H1 (cell line): ENCODE data around the gene CCSER2. TPM values are rescaled to one million over a fixed set of nuclear protein-coding genes. Genes with fewer than 3 reads are reported as not detected.

Source experiments
- CTCF ChIA-PET: fragments of 300-600 bp; sonication (Branson Sonifier 250); formaldehyde crosslinking; loops from one replicate; lab custom pipeline; 2021; ENCODE audit not compliant: partially characterized antibody; lab: Charles Lee
- POLR2A ChIA-PET: fragments of 300-600 bp; sonication (Branson Sonifier 250); formaldehyde crosslinking; loops from one replicate; lab custom pipeline; 2021; ENCODE audit warnings: inconsistent platforms; ENCODE audit not compliant: partially characterized antibody; lab: Charles Lee
- DNase-seq, 2 experiments: peaks; one replicate each; pipeline versions ENCODE4 v3.0.0 to v3.0.0-alpha.2; 2010 to 2022; ENCODE audit warnings: low spot score in 2 of 2, low read depth in 1 of 2, mixed read lengths in 1 of 2
- FAIRE-seq: peaks from 2 replicates; lab custom pipeline; 2011; peaks lifted over from hg19 to GRCh38; lab: Jason Lieb, UNC
- H2AFZ ChIP-seq: 2 replicates; pipeline ENCODE4 v1.8.1; 2012; ENCODE audit warnings: low read length, inconsistent platforms
- H2AK5ac ChIP-seq: 2 replicates; pipeline ENCODE4 v1.6.1; 2013; ENCODE audit warnings: low read depth, low read length
- H2BK120ac ChIP-seq: replicated peaks from 2 replicates; pipeline ENCODE3; 2013; ENCODE audit warnings: low read depth, low read length, inconsistent platforms
- H2BK12ac ChIP-seq: 2 replicates; pipeline ENCODE4 v1.6.1; 2013; ENCODE audit warnings: low read depth, low read length
- H2BK15ac ChIP-seq: 2 replicates; pipeline ENCODE4 v1.6.1; 2013; ENCODE audit warnings: low read length
- H2BK20ac ChIP-seq: 2 replicates; pipeline ENCODE4 v1.6.1; 2013; ENCODE audit warnings: low read length
- H2BK5ac ChIP-seq: 2 replicates; pipeline ENCODE4 v1.6.1; 2013; ENCODE audit warnings: low read depth, low read length
- H3K14ac ChIP-seq: 2 replicates; pipeline ENCODE4 v1.6.1; 2013; ENCODE audit warnings: inconsistent platforms; ENCODE audit not compliant: insufficient read length
- H3K18ac ChIP-seq: 2 replicates; pipeline ENCODE4 v1.6.1; 2013; ENCODE audit warnings: low read length; ENCODE audit errors: extremely low read depth
- H3K23ac ChIP-seq: 2 replicates; pipeline ENCODE4 v1.6.1; 2013; ENCODE audit warnings: inconsistent platforms; ENCODE audit not compliant: insufficient read length
- H3K23me2 ChIP-seq: 2 replicates; pipeline ENCODE4 v1.6.1; 2013; ENCODE audit warnings: low read depth, low read length
- H3K27ac ChIP-seq: 2 replicates; pipeline ENCODE4 v1.6.1; 2011; ENCODE audit warnings: low read depth, low read length, inconsistent platforms
- H3K27me3 ChIP-seq, 4 experiments: replicated peaks in 1 of 4; 1 replicate in 1 of 4; 2 replicates in 3 of 4; pipeline versions ENCODE4 v1.6.1 to v1.8.1; 2011 to 2013; ENCODE audit warnings: low read length in 3 of 4, mild to moderate bottlenecking in 3 of 4, inconsistent platforms in 2 of 4, mixed read lengths in 2 of 4, moderate library complexity in 1 of 4; ENCODE audit not compliant: control insufficient read depth in 3 of 4, insufficient read depth in 3 of 4; ENCODE audit errors: extremely low read depth in 1 of 4
- H3K36me3 ChIP-seq, 4 experiments: 2 replicates each; pipeline versions ENCODE4 v1.6.1 to v1.8.1; 2011 to 2013; ENCODE audit warnings: mild to moderate bottlenecking in 4 of 4, low read length in 3 of 4, moderate library complexity in 2 of 4, control low read depth in 1 of 4, inconsistent platforms in 1 of 4; ENCODE audit not compliant: insufficient read depth in 4 of 4, control insufficient read depth in 2 of 4
- H3K4ac ChIP-seq: replicated peaks from 2 replicates; pipeline ENCODE3; 2013; ENCODE audit warnings: low read length, low read depth, mixed read lengths, inconsistent platforms; ENCODE audit not compliant: insufficient read length
- H3K4me1 ChIP-seq, 4 experiments: replicated peaks in 1 of 4; 1 replicate in 1 of 4; 2 replicates in 3 of 4; pipeline versions ENCODE4 v1.6.1 to v1.8.1; 2011 to 2013; ENCODE audit warnings: low read length in 3 of 4, inconsistent platforms in 2 of 4, mixed read lengths in 1 of 4; ENCODE audit not compliant: insufficient read depth in 4 of 4, control insufficient read depth in 3 of 4
- H3K4me2 ChIP-seq, 2 experiments: 2 replicates each; pipeline versions ENCODE4 v1.6.1 to v1.8.1; 2011 to 2013; ENCODE audit warnings: low read depth in 2 of 2, low read length in 2 of 2, control low read depth in 1 of 2, inconsistent platforms in 1 of 2, mild to moderate bottlenecking in 1 of 2; ENCODE audit not compliant: insufficient read depth in 1 of 2
- H3K4me3 ChIP-seq, 4 experiments: fragments of 200-600, 300-600 bp in 1 of 4; sonication (generic), shearing (Covaris generic), sonication (Bioruptor Twin) in 1 of 4; 2 replicates each; pipeline versions ENCODE4 v1.5.1 to v1.8.1; 2011 to 2016; ENCODE audit warnings: low read length in 4 of 4, low read depth in 3 of 4, control low read depth in 2 of 4, inconsistent platforms in 2 of 4, mild to moderate bottlenecking in 2 of 4, mixed read lengths in 1 of 4, moderate library complexity in 1 of 4; ENCODE audit not compliant: insufficient read depth in 2 of 4; ENCODE audit errors: extremely low read depth in 1 of 4
- H3K56ac ChIP-seq: replicated peaks from 2 replicates; pipeline ENCODE3; 2013; ENCODE audit warnings: low read depth, mild to moderate bottlenecking, mixed read lengths, low read length, inconsistent platforms; ENCODE audit not compliant: insufficient read length
- H3K79me1 ChIP-seq: 2 replicates; pipeline ENCODE4 v1.6.1; 2013; ENCODE audit warnings: low read depth, low read length, control low read depth
- H3K79me2 ChIP-seq, 2 experiments: 2 replicates each; pipeline versions ENCODE4 v1.6.1 to v1.8.1; 2012 to 2013; ENCODE audit warnings: low read length in 2 of 2, mild to moderate bottlenecking in 2 of 2, inconsistent platforms in 1 of 2; ENCODE audit not compliant: insufficient read depth in 2 of 2, control insufficient read depth in 1 of 2
- H3K9ac ChIP-seq, 4 experiments: replicated peaks in 1 of 4; 1 replicate in 1 of 4; 2 replicates in 3 of 4; pipeline versions ENCODE4 v1.6.1 to v1.8.1; 2011 to 2013; ENCODE audit warnings: low read depth in 3 of 4, low read length in 3 of 4, control low read depth in 2 of 4, mild to moderate bottlenecking in 2 of 4, moderate library complexity in 2 of 4, inconsistent platforms in 1 of 4; ENCODE audit errors: extremely low read depth in 1 of 4
- H3K9me3 ChIP-seq, 2 experiments: 2 replicates each; pipeline versions ENCODE4 v1.6.1 to v1.8.1; 2012 to 2013; ENCODE audit warnings: mild to moderate bottlenecking in 2 of 2, moderate library complexity in 2 of 2, control low read depth in 1 of 2, inconsistent platforms in 1 of 2, low read depth in 1 of 2, low read length in 1 of 2, mixed read lengths in 1 of 2; ENCODE audit not compliant: insufficient read depth in 2 of 2
- H4K20me1 ChIP-seq, 2 experiments: replicated peaks in 1 of 2; 2 replicates each; pipeline versions ENCODE3 to v1.8.1; 2011 to 2013; ENCODE audit warnings: inconsistent platforms in 2 of 2, low read length in 2 of 2, mild to moderate bottlenecking in 1 of 2; ENCODE audit not compliant: insufficient read depth in 2 of 2, control insufficient read depth in 1 of 2
- H4K5ac ChIP-seq: 2 replicates; pipeline ENCODE4 v1.6.1; 2013; ENCODE audit warnings: low read length, low read depth, mixed read lengths, inconsistent platforms; ENCODE audit not compliant: insufficient read length
- H4K8ac ChIP-seq: 2 replicates; pipeline ENCODE4 v1.8.0; 2013; ENCODE audit warnings: mild to moderate bottlenecking, moderate library complexity, low read length, inconsistent platforms; ENCODE audit not compliant: insufficient read depth; ENCODE audit errors: extremely low read depth
- H4K91ac ChIP-seq: replicated peaks from 2 replicates; pipeline ENCODE3; 2013; ENCODE audit warnings: low read length, mixed read lengths, inconsistent platforms; ENCODE audit not compliant: insufficient read length
- CTBP2 ChIP-seq: IDR thresholded peaks from 2 replicates; pipeline ENCODE4 v1.7.0; 2011; ENCODE audit warnings: borderline replicate concordance, mild to moderate bottlenecking, moderate library complexity, mixed read lengths, low read length; ENCODE audit not compliant: insufficient read depth, insufficient read length
- EP300 ChIP-seq, 2 experiments: IDR thresholded peaks; 1 replicate in 1 of 2; 2 replicates in 1 of 2; pipeline ENCODE4 v1.6.1; 2011 to 2012; ENCODE audit warnings: low read depth in 2 of 2, low read length in 2 of 2, mild to moderate bottlenecking in 2 of 2, borderline replicate concordance in 1 of 2, inconsistent platforms in 1 of 2, moderate library complexity in 1 of 2
- EZH2 ChIP-seq: fragments of 200-600 bp; sonication (generic); IDR thresholded peaks from 2 replicates; pipeline ENCODE4 v1.7.1; 2012; ENCODE audit warnings: low read depth, mild to moderate bottlenecking, moderate library complexity, low read length, inconsistent platforms; ENCODE audit not compliant: severe bottlenecking
- PHF8 ChIP-seq: fragments of 200-600 bp; sonication (generic); conservative IDR thresholded peaks from 2 replicates; pipeline ENCODE4 v1.7.1; 2012; ENCODE audit warnings: low read depth, mild to moderate bottlenecking, inconsistent platforms, low read length, moderate library complexity
- SIRT6 ChIP-seq: IDR thresholded peaks from one replicate; pipeline ENCODE4 v1.7.1; 2012; ENCODE audit warnings: low read length, inconsistent platforms
- WGBS, 2 experiments: shearing (Covaris generic) in 1 of 2; methylation state at CpG; one replicate each; pipeline versions ENCODE4 v1.1.6 to v1.1.7; 2013 to 2015; ENCODE audit warnings: low lambda C conversion rate in 2 of 2, mixed read lengths in 2 of 2, inconsistent platforms in 1 of 2, low coverage in 1 of 2, missing lambda C conversion rate in 1 of 2; ENCODE audit not compliant: insufficient replicate concordance in 2 of 2, insufficient coverage in 1 of 2, insufficient read length in 1 of 2; ENCODE audit errors: extremely low coverage in 1 of 2, missing lambda C conversion rate in 1 of 2; 5-methylcytosine and 5-hydroxymethylcytosine counted together
- polyA plus RNA-seq, 7 experiments: library from polyadenylated mRNA; depleted of rRNA in 3 of 7; stranded (reverse) in 5 of 7; unstranded in 2 of 7; fragments of >200 nt in 5 of 7; fragments of 200-250 nt in 2 of 7; gene quantifications; 1 replicate in 5 of 7; 2 replicates in 1 of 7; 4 replicates in 1 of 7; pipeline versions ENCODE4 v1.2.1 to v1.2.3, GENCODE V29; 2011 to 2013; ENCODE audit warnings: missing spikeins in 2 of 7, mixed read lengths in 2 of 7
- total RNA-seq: library from RNA; stranded (reverse); fragmentation: NEBNext Ultra II Directional; extraction: Animal tissue kit (Norgen Biotek cat#: 25700); gene quantifications from 2 replicates; pipeline ENCODE4 v1.2.1, GENCODE V29; 2021
- TF ChIP-seq, protein P1 (sequence below): IDR thresholded peaks from 2 replicates; pipeline ENCODE4 v1.6.1; 2011; ENCODE audit warnings: low read depth, mild to moderate bottlenecking, low read length; ENCODE audit not compliant: insufficient read depth

Gene CCSER2
- total and polyA plus RNA-seq, 2 of the 8 experiments (the other 6 are each of a cell fraction or from before 2014, with no cell fraction given) = 6.9 to 30.5 TPM

DNA sequence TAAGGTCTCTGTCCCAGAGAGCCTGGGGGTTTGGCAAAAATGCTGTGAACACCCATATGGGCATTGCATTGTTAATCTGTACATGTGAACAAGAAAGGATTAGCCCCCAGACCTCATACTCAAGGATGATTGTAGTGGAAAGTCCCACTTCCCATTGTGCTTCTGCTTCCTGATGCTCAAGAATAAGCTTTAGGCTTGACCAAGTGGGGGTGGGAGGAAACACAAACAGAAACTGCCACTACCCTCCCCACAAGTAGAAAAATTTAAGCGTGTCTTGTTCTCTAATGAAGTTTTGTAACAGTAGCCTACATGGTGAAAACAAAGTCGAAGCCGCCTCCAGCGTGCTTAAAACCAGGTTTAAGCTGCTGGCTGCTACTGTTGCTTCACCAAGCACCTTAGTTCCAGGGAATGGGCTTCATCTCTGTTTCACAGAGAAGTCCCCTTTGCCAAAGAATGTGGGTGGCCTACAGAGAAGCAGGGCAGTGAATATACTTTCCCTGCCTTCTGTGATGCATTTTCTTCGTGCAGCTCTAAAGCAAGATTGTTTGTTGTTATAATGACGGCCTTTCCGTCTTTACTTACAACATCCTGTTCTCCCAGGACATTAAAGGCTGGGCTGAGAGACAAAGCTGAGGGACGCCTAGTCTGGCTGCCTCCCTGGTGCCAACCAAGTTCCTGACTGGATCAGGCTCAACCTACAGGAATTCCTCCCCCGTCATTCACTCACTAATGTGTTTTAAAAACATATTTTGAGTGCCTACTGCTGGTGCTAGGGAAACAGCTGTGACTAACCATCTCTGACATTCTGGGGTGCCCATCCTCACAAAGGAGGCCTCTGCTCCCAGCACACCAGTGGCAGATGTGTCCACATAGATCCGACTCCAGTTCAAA, 32.1 kb upstream of the CCSER2 start:
- Histone ChIP-seq H2AFZ (peak overlapping the region; percentile 52; the same call in 1 of the 2 replicates), H3K4ac (no peak overlapping the region), H4K5ac (peak overlapping the region; percentile 10), H2BK12ac (peak overlapping the region; percentile 86; the same call in 1 of the 2 replicates), H3K9me3 (no peaks in the 10 kb centered on the region), H3K14ac (no peak overlapping the region), H3K23me2 (0 out of 2 replicates have a peak, but pooled peaks cover 2% of the 10 kb centered on the region), H3K4me3 (no peak overlapping the region), H3K18ac (peak overlapping the region; percentile 68; the same call in 1 of the 2 replicates), H2BK15ac (peak overlapping the region; percentile 32; the same call in 1 of the 2 replicates), H3K79me2 (no peaks in the 10 kb centered on the region), H3K9ac (0 out of 7 replicates have a peak overlapping the region, but pooled peaks of 1 of the 4 experiments have one; percentile 4), H3K4me1 (peaks cover 3 to 13% (median 7%) of the 10 kb centered on the region in 4 experiments; a peak in 3 of 7 replicates), H3K27ac (no peak overlapping the region), H2BK5ac (peak overlapping the region; percentile 86; the same call in 1 of the 2 replicates), H3K36me3 (no peaks in the 10 kb centered on the region), H3K23ac (no peak overlapping the region), H4K20me1 (no peaks in the 10 kb centered on the region), H4K8ac (no peak overlapping the region), H3K4me2 (peak overlapping the region; percentile 11 to 24; a peak in 2 of 4 replicates), H3K27me3 (no peaks in the 10 kb centered on the region), H2BK120ac (no peak overlapping the region), H3K56ac (no peak overlapping the region)
- ChIA-PET CTCF (interaction anchor here (1.0 to 1.9 kb wide), 4 partner anchors 29 to 317 kb away, joined by 3 to 10 read pairs (median 4); no protein-coding TSS in a partner anchor), POLR2A (interaction anchor here (0.9 to 1.7 kb wide), 3 partner anchors 9 to 32 kb away, joined by 3 to 4 read pairs (median 3); partner anchors contain the start of gene CCSER2)
- DNase-seq (no peak), FAIRE-seq (no peak)
- 52% methylated on average over 10 of the region's 10 CpGs; no CpG with 5 or more reads in 1 of the 2 experiments for WGBS, 2 experiments
- TF ChIP-seq EP300 (IDR thresholded peaks at IDR 0.05; ENCODE audit: borderline replicate concordance in 1 of 2, low read depth in 2 of 2, low read length in 2 of 2) (no peak), PHF8 (no peak), EZH2 (no peak), CTBP2 (no peak), SIRT6 (no peak)
- TF ChIP-seq, protein P1, sequence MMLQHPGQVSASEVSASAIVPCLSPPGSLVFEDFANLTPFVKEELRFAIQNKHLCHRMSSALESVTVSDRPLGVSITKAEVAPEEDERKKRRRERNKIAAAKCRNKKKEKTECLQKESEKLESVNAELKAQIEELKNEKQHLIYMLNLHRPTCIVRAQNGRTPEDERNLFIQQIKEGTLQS = no peak
- TF ChIP-seq, all 59 proteins: peak for 0
- Histone ChIP-seq H2BK20ac (peak overlapping the region; percentile 8; the same call in 1 of the 2 replicates), H2AK5ac (no peak overlapping the region), H4K91ac (peak overlapping the region; percentile 37), H3K79me1 (no peaks in the 10 kb centered on the region; the same call in 1 of the 2 replicates)
